Mesothelial cell of epicardium (in vitro differentiated cells): ENCODE data around the gene BRSK2. TPM values are rescaled to one million over a fixed set of nuclear protein-coding genes. Genes with fewer than 3 reads are reported as not detected.

Source experiments
- DNase-seq, 2 experiments: peaks; one replicate each; pipeline ENCODE4 v3.0.0; 2021; ENCODE audit warnings: low spot score in 2 of 2; ENCODE audit not compliant: unreplicated experiment in 2 of 2
- H3K27ac Mint-ChIP-seq: 2 replicates; pipeline ENCODE4 v1.8.0; 2021; ENCODE audit warnings: mixed read lengths
- H3K27me3 Mint-ChIP-seq: 2 replicates; pipeline ENCODE4 v1.8.0; 2021; ENCODE audit warnings: low read depth, mixed read lengths
- H3K36me3 Mint-ChIP-seq: 2 replicates; pipeline ENCODE4 v1.8.0; 2021; ENCODE audit warnings: mixed read lengths
- H3K4me1 Mint-ChIP-seq: 2 replicates; pipeline ENCODE4 v1.8.0; 2021; ENCODE audit warnings: mixed read lengths
- H3K4me3 Mint-ChIP-seq: 2 replicates; pipeline ENCODE4 v1.8.0; 2021; ENCODE audit warnings: mild to moderate bottlenecking, moderate library complexity, mixed read lengths
- H3K9me3 Mint-ChIP-seq: 2 replicates; pipeline ENCODE4 v1.8.0; 2021; ENCODE audit warnings: mixed read lengths
- total RNA-seq: library from RNA; stranded (reverse); gene quantifications from 3 replicates; pipeline ENCODE4 v1.2.1, GENCODE V29; 2021
- TF ChIP-seq, protein P1 (sequence below): fragments of 200-600 bp; sonication (generic); IDR thresholded peaks from one replicate; pipeline ENCODE4 v1.5.0; 2021; ENCODE audit warnings: antibody characterized with exemption; ENCODE audit not compliant: unreplicated experiment

The BRSK2 gene
- total RNA-seq, 1 donor from 2014 or later = 4.9 TPM

DNA sequence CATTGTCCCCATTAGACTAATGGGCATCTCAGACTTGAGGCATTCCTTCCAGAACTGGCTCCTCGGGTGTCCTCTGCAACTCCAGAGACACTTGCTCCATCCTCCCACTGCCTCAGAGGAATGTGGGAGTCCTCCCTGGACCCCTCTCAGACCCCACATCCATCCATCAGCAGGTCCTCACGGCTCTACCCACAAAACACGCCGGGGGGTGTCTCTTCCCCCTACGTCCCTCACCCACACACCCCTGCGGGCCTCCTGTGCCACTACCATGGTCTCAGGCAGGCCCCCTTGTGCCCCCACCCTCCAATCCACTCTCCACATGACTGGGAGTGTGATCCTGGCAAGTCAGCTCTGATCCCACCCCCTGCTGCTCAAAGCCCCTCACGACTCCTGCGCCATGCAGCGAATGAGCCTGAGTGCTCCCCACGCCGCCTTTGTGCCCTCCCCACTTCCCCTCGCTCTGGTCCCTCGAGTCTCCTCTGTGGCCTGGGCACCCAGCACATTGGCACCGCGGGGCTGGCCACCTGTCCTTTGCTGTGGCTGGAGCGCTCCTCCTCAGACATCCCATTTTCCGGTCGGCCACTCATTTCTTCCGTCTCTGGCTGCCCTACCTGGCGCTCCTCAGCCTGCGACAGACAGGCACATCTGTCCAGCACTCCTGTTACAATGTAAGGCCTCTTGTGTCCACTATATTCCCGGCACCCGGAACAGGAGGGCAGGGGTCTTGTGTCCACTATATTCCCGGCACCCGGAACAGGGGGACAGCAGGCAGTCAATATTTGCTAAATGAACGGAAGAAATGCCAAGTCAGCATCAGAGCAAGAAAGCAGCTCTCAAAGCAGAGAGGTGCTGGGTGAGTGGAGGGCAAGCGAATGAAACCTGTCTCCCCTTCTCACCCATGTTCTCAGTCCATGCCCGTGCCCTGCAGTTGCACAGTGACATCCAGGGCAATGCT, 111.0 kb downstream of the BRSK2 start:
- Mint-ChIP-seq H3K9me3 (peaks cover 6% of the 10 kb centered on the region), H3K36me3 (peaks cover 11% of the 10 kb centered on the region), H3K27ac (no peak overlapping the region), H3K4me1 (peaks cover 17% of the 10 kb centered on the region), H3K4me3 (no peak overlapping the region), H3K27me3 (no peaks in the 10 kb centered on the region)
- TF ChIP-seq, protein P1, sequence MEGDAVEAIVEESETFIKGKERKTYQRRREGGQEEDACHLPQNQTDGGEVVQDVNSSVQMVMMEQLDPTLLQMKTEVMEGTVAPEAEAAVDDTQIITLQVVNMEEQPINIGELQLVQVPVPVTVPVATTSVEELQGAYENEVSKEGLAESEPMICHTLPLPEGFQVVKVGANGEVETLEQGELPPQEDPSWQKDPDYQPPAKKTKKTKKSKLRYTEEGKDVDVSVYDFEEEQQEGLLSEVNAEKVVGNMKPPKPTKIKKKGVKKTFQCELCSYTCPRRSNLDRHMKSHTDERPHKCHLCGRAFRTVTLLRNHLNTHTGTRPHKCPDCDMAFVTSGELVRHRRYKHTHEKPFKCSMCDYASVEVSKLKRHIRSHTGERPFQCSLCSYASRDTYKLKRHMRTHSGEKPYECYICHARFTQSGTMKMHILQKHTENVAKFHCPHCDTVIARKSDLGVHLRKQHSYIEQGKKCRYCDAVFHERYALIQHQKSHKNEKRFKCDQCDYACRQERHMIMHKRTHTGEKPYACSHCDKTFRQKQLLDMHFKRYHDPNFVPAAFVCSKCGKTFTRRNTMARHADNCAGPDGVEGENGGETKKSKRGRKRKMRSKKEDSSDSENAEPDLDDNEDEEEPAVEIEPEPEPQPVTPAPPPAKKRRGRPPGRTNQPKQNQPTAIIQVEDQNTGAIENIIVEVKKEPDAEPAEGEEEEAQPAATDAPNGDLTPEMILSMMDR = no peak
- DNase-seq = no peak

DNA sequence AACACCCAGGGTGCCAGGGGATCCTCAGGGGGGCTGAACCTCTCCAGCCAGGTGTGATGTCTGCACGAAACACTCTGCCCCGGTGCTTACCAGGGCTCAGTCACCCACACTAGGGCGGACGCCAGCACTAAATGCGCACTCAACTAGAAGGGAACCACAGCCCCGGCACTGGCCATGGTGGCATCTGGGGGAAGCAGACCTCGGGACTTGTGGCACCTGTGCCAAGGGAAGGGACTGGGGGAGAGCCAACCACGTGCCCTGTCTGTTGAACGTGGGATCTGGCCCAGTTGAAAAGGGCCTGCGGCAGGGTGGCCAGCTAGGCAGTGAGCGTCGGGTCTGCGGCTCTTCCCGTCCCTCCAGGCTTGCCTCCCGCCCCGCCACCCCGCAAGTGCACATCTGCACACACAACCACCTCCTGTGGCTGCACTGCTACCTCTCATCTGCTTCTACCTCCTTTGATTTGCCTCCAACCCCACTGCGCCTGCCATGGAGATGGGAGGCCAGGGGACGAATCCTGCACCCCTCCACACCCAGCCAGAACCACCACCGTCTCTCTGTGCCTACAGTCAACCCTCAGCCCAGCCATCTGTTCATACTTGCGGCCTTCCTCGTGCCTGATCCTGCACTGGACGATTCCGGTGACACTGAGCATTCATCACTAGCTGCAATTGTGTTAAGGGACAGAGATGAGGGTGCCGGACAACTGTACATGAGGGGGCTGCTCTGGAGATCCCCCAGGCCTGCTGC, 111.9 kb downstream of the BRSK2 start:
- Mint-ChIP-seq H3K4me1 (peaks cover 14% of the 10 kb centered on the region), H3K36me3 (peaks cover 6% of the 10 kb centered on the region), H3K9me3 (no peaks in the 10 kb centered on the region), H3K27me3 (no peaks in the 10 kb centered on the region), H3K27ac (no peak overlapping the region), H3K4me3 (no peak overlapping the region)
- TF ChIP-seq, protein P1 = no peak
- no peak for DNase-seq

DNA sequence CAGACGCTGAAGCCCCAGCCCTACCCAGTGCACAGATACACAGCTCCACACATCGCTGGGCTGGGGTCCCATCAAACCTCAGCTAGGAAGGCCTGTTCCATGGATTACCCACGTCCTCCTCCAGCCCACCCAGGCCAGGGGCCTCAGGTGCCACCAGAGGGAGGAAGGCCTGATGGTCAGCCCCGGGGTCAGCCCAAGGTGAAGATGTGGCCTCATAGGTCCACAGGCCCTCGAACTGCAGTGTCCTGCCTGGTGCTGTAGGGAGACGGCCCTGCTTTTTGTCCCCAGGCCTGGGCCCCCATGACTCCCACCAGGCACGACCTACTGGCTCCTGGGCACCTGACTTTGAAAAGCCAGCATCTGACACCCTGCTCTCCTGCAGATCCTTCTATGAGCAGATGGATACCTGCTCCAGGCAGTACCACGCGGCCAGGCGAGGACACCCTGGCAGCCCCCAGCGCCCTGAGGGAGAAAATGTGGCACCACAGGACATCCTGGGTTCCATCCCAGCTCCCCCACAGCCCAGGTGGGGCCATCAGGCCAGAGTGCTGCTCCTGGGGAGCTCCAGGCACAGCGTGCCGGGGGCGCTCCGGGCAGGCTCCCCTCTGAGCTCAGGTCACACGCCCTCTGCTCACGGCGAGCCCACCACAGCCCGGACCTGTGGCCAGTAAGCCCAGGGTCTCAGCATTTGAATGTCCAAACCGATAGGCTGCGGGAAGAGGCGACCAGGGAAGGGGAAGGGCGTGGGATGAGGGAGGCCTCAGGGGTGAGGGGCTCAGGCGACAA, 112.6 kb downstream of the BRSK2 start:
- DNase-seq = no peak
- H3K9me3 Mint-ChIP-seq = no peaks in the 10 kb centered on the region
- H3K27me3 Mint-ChIP-seq = no peaks in the 10 kb centered on the region
- peaks cover 6% of the 10 kb centered on the region for H3K36me3 Mint-ChIP-seq
- TF ChIP-seq, protein P1 = no peak
- peaks cover 6% of the 10 kb centered on the region for H3K4me1 Mint-ChIP-seq
- no peak overlapping the region for H3K27ac Mint-ChIP-seq
- no peak overlapping the region for H3K4me3 Mint-ChIP-seq

DNA sequence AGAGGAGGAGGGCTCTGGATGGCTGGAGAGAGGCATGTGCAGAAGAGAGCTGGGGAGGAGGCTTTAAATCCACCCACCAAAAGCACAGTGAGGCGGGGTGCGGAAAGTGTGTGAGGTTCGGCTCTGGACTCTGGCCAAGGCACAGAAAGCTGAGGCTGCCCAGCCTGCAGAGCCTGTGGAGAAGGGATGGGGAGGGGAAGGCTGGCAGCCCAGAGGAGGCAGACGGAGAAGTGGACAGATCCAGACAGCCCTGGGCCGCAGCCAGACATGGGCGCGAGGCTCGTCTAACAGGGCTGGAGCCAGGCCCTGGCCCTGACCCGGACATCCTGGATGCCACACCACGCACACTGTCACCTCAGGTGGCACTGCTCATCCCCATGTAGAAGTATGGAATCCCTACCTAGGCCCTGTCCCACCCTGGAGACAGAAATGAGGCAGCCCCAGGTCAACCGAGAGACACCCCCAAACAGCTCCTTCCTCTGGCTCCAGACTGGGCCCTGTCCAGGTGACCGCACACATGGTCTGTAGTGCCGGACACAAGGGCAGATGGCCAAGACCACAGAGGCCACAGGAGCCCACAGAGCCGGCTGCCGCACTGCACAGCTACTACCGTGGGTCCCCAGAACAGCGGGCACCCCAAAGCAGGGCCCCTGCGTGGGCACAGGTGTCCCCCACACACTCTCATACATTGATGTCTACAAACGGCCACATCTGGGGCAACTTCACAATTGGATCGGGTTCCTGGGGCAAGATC, 113.4 kb downstream of the BRSK2 start:
- peaks cover 6% of the 10 kb centered on the region for H3K36me3 Mint-ChIP-seq
- no peak for DNase-seq
- no peak overlapping the region for H3K27ac Mint-ChIP-seq
- TF ChIP-seq, protein P1 = no peak
- no peak overlapping the region for H3K4me3 Mint-ChIP-seq
- no peaks in the 10 kb centered on the region for H3K27me3 Mint-ChIP-seq
- no peaks in the 10 kb centered on the region for H3K9me3 Mint-ChIP-seq
- peaks cover 6% of the 10 kb centered on the region for H3K4me1 Mint-ChIP-seq

DNA sequence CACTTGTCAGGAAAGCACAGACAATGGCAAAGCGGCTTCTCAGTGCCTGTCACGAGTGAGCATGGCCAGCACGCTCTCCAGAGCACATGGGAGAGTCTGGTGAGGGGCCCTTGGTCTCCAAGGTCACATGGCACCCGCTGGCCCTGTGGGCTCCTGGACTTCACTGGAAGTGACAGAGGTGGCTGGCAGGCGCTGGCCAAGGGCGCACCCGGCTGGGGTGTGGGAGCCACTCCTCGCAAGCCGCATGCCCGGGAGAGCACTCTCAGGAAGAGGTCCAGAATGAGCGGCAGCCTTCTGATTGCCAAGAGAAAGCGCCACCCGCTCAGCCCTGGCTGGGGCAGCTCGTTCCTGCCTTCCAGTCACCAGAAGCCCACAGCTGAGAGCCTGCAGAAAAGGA, 114.0 kb downstream of the BRSK2 start:
- Mint-ChIP-seq H3K36me3 (peaks cover 4% of the 10 kb centered on the region), H3K4me3 (no peak overlapping the region), H3K27ac (no peak overlapping the region), H3K27me3 (no peaks in the 10 kb centered on the region), H3K9me3 (no peaks in the 10 kb centered on the region), H3K4me1 (peaks cover 7% of the 10 kb centered on the region)
- TF ChIP-seq, protein P1 = no peak
- no peak for DNase-seq
